Germinal center (tissue), 1 donor: Measurements from ENCODE around the gene LCN10.
"Not testable (repeated sequence)": the region's sequence is repeated elsewhere in the genome, so short reads cannot be mapped to it uniquely, and the experiment has no call there.

Experiments used
- DNase-seq: peaks from one replicate; pipeline ENCODE4 v3.0.0; 2012; ENCODE audit warnings: mixed read lengths, low spot score

Gene LCN10

DNA sequence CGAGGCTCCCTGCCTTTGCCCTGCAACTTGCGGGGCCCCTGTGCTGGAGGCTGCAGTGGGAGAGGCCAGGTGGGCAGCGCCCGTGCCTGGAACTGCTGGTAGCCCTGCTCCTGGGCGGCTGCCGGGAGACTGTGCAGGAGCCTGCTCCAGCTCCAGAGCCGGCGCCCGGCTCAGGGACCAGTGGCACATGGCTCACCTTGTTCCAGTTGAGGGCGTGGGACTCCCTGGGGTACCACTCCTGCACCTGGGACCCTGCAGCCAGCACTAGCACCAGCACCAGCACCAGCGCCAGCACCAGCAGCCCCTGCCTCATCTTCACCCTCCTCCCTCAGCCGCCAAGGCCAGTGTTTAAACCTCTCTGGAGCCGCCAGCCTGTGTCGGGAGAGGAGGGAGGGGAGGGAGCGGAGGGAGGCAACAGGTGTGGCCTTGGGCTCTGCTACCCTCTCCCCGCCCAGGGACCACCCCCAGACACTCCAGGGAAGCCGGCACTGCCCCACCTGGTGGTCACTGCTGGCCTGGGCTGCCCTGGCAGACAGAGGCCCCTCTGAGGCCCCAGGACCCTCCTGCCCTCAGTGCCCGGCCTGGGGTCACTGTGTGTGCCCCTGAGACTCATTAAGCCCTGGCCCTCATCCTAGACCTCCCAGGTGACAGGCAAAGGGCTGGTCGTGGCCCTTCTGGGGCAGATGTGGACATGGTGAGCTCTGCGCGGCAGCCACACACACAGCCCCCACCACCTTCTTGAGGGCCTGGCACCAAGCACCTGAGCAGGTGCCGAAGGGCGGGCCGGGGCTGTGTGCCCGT is at the start of gene LCN10:
LCN10 (minus strand) TSS at position 350 of the 801 bp plus-strand sequence; CDS start at position 313, 37 bp downstream.
- DNase-seq = no peak

DNA sequence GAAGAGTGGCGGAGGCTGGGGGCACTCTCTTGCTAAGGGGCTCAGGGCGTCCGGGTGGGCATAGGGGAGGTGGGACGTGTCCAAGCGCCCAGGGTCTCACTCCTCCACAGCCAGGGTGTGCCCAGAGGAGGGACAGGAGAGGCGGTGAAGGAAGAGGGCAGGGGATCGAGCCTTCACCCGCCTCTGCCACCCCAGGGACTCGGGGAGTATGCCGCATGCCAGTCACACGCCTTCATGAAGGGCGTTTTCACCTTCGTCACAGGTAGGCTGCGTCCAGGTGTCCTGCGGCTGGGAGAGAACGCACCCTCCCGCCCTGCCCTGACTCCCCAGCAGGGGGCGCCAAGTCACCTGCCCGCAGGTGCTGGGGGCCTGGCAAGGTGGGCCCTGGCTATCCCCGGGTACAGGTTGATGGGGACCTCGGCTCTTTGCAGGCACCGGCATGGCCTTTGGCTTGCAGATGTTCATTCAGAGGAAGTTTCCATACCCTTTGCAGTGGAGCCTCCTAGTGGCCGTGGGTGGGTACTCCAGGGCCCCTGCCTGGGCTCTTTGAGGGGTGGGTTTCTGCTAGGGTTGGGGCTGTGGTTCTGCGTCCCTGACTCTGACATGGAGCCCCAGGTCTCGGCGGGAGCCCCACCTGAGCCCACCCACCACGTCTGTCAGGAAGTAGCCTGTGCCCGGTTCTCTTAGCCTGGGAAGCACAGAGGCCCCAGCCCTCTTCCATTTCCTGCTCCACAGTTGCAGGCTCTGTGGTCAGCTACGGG is 49.0 kb upstream of the LCN10 start:
- DNase-seq = peak; percentile 64

DNA sequence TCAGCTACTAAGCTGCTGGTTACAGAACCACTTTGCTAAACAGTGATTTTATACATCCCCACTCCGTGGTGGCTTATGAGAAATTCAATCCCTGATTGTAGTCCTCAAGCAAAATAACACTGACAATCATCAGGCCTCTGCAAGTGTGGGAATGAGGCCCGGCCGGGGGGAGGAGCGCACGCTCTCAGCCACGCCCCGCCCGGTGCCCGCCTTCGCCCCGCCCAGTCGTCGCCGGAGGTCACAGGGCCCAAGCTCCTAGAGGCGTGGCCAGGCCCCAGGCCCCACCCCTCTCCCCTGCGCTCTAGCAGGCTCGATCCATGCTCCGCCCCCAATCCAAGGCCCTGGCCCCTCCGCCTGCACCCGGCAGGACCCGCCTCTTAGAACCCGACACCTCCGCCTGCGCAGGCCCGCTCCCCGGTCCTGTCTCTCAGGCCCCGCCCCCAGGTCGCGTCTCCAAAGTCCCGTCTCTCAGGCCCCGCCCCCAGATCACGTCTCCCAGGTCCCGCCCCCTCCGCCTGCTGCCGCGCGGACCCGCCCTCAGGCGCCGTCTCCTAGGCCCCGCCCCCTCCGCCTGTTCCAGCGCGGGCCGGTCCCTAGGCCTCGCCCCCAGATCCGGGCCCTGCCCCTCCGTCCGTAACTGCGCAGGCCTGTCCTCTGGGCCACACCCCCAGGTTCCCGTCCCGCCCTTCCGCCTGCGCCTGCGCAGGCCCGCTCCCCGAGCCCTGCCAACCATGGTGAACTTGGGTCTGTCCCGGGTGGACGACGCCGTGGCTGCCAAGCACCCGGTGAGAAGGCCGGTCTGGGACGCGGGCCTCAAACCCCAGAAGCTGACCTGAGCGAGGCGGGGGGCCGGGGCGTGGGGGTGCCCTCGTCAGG is 48.1 kb upstream of the LCN10 start, which contains the start of gene TMEM141:
TMEM141 (plus strand) TSS at position 705 of the 876 bp plus-strand sequence; CDS start at position 732, 27 bp downstream.
- peak; percentile 98 for DNase-seq

DNA sequence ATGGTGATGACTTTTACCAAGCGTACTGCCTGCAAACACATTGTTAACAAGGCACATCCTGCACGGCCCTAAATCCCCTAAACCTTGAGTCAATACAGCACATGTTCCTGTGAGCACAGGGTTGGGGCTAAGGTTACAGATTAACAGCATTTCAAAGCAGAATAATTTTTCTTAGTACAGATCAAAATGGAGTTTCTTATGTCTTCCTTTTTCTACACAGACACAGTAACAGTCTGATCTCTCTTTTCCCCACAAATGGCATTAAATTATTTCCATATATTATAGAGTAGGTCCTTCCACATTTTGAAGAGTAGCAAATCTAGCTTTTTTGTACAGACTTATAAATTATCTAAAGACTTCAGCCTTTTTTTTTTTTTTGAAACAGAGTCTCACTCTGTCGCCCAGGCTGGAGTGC is 46.8 kb upstream of the LCN10 start:
- no peak for DNase-seq

DNA sequence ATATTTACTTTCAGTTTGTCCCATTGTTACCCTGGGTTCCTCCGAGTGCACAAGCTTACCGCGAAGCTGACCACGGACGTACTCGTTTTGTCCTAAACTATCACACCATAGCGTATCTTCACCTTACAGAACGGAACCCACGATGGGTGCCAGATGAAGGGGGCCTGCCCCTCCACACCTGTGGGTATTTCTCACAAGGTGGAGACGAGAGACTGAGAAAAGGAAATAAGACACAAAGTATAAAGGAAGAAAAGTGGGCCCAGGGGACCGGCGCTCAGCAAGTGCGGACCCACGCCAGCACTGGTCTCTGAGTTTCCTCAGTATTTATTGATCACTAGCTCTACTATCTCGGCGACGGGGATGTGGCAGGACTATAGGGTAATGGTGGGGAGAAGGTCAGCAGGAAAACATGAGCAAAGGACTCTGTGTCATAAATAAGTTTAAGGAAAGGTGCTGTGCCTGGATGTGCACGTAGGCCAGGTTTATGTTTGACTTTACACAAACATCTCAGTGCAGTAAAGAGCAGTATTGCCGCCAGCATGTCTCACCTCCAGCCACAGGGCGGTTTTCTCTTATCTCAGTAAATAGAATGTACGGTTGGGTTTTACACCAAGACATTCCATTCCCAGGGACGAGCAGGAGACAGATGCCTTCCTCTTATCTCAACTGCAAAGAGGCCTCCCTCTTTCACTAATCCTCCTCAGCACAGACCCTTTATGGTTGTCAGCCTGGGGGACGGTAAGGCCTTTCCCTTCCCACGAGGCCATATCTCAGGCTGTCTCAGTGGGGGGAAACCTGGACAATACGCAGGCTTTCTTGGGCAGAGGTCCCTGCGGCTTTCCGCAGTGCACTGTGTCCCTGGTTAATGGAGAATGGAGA is 46.1 kb upstream of the LCN10 start:
- DNase-seq = not testable (repeated sequence)

DNA sequence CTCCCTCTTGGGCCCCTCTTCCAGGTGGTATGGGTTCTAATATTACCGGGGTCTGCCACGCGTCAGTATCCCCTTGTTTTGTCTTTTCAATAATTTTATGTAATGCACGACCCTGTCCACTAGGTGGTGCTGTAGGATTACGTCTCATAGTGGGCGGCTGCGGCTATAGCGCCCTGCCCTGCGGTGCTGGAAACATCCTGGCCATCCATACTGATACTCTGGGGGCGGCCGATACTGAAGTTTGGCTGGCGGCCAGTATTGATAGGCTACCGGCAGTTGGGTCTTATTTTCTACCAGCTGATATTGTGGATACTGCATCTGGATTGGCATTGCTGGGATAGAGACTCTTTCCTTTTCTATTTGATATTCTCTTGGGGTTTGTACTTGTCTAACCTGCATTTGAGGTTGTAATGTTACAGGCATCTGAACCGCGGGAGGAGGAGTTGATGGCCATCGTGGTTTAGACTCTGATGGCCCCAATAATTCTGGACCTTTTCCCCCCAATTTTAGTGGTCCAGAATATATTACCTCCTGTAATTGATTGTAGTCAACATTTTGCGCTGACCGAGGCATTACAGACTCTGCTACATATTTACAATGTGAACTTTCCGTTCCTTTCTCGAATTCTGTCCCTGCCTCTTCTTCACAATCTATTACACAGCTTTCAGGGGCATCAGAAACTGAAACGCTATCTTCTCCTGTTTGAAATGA is 45.1 kb upstream of the LCN10 start:
- peak; percentile 67 for DNase-seq

DNA sequence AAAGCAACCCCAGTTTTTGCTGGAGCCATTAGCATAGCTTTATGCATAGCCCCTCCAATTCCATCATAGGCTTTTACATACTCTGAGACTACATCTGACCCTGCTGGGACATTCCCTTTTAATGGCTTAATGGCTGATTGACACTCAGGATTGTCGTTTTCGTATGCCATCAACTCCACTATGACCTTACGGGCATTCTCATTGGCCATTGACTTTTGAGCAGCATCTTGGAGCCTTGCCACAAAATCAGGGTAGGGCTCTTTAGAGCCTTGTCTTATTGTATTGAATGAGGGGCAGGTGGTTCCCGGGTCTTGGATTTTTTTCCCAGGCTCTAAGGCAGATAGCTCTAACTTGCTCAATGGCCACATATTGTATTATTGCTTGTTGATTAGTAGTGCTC is 44.2 kb upstream of the LCN10 start:
- not testable (repeated sequence) for DNase-seq

DNA sequence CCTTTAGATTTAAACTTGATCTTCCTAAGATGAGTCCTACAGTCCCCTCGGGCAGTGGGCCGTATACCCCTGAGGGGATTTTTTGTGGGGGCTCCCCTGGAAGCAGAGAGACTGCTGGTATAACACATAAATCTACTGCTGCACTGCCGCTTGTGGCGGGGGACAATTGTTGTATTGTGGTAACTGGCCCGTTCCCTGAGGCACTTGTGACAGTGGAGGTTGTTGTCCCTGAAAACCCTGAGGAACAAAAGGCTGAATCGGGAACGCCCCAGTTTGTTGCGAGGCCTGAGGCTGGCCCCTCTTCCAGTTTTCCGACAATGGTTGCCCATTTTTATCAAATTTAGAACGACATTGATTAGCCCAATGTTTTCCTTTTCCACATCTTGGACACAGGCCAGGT is 43.7 kb upstream of the LCN10 start:
- no peak for DNase-seq

DNA sequence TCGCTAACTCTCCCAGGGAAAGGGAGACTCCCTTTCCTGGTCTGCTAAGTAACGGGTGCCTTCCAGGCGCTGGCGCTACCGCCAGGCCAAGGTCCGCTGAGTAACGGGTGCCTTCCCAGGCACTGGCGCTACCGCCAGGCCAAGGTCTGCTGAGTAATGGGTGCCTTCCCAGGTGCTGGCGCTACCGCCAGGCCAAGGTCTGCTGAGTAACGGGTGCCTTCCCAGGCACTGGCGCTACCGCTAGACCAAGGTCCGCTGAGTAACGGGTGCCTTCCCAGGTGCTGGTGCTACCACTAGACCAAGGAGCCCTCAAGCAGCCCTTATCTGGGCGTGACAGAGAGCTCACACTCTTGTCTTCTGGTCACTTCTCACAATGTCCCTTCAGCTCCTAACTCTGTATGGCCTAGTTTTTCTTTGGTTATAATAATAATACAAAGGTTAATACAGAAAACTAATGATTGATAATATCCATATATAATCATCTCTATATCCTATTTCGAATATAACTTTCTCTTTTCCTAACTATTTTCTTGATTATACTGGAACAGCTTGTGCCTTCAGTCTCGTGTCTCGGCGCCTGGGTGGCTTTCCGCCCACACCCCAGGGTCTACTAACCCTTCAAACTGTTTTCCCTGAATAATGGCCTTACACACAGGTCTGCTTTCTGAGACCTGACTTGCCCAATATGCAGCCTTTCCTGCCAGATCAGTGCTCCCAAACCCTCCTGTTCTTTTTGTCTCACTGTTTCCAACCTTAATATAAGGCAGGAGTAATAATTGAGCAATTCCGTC is 43.0 kb upstream of the LCN10 start:
- DNase-seq = not testable (repeated sequence)

DNA sequence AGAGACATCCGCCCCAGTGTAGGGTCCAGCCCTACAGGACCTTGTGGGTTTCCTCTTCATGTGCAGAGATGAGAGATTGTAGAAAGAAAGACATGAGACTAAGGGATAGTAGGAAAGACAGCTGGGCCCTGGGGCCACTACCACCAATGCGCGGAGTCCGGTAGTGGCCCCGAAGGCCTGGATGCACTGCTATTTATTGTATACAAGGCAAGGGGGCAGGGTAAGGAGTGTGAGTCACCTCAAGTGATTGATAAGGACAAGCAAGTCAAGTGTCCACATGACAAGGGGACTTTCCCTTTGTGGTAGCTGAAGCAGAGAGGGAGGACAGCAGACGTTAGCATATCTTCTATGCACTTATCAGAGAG is 42.2 kb upstream of the LCN10 start:
- DNase-seq = no peak

DNA sequence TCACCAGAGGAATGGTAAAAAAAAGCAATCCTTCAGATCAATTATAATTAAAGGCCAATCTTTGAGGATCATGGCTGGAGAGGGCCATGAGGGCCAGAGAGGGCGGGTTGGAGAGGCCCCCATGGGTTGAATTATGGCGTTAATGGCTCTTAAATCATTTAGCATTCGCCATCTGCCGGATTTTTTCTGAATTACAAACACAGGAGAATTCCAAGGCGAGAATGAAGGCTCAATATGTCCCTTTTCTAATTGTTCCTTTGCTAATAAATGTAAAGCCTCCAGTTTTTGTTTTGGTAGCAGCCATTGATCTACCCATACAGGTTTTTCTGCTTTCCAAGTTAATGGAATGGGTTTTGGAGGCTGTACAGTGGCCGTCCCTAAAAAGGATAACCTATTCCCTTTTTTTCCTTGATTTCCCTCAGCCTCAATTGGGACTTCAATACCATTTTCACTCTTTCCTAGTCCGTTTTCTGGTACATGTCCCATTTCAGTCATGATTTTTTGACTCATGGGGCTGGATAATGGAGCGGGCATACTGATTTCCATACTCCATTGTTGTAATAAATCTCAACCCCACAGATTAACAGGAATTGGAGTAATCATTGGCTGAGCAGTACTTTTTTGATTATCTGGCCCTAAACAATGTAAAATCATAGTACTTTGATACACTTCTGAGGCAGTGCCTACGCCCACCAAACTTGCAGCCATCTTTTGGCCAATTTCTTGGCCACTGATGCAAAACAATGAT is 41.7 kb upstream of the LCN10 start:
- no peak for DNase-seq

DNA sequence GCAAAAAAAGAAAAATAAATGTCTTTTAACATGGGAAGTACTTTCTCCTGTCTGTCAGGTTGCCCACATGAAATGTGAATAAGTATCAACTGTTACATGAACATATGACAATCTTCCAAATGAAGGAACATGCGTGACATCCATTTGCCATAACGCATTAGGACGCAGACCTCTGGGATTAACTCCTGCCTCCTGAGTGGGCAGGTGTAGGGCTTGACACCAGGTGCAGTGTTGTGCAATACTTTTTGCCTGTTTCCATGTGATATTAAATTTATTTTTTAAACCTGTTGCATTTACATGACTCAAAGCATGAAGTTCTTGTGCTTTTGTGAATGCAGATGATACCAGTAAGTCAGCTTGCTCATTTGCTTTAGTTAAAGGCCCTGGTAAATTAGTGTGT is 39.7 kb upstream of the LCN10 start:
- DNase-seq = no peak

DNA sequence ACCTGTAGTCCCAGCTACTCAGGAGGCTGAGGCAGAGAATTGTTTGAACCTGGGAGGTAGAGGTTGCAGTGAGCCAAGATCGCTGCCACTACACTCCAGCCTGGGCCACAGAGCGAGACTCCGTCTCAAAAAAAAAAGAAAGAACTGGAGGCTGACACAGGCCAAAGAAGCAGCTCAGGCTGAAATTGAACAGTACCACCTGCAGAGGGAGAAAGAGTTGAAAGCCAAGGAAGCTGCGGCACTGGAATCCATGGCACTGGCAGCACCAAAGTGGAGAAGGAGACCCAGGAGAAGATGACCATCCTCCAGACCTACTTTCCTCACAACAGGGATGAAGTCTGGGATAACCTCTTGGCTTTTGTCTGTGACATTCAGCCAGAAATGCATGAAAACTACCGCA is 37.1 kb upstream of the LCN10 start:
- DNase-seq = no peak

DNA sequence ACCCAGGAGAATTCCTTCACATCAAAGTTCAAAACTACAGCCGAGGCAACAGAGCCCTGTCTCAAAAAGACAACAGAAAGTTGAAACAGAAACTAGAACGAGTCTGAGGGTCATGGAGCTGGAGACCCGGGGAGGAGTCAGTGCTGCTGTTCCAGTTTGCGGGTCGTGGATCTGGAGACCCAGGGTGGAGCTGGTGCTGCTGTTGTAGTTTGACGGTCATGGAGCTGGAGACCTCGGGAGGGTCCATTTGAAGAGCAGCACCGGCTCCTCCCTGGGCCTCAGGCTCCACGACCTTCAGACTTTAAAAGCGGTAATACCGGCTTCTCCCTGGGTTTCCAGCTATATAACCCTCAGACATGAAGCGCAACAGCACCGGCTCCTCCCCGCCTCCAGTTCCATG is 34.6 kb upstream of the LCN10 start:
- no peak for DNase-seq

DNA sequence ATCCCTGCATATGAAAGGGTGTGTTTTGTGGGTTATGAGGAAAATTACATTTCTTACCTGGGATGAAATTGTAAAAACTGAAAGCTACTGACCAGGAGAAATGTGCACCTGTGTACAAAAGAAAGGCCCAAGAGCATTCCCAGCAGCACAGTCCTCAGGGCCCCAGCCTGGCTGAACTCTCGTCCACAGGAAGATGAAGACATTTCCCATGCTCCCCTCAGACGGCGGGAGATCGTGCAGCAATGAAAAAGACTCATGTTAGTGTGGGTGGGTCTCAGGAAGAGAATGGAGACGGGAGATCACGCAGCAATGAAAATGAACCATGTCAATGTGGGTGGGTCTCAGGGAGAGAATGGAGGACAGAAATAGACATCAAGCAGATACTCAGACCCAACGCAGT is 34.2 kb upstream of the LCN10 start:
- no peak for DNase-seq

DNA sequence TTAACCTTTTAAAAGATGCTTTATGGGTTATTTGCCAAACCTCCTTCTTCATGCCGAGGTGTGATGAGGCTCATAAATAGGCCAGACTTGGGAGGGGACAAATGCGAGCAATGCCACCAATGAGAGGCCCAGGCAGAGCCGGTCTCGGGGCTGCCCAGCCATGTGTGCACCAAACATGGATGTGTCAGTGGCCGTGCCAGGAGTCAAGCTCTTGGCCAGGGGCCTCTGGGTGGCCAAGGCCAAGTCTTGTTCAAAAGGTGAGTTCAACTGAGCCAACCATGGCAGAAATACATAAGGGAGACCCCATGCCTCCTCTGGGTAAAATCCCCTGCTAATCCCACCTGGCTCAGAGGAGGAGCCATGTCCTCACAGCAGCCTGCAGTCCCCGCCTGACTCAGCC is 32.5 kb upstream of the LCN10 start:
- no peak for DNase-seq

DNA sequence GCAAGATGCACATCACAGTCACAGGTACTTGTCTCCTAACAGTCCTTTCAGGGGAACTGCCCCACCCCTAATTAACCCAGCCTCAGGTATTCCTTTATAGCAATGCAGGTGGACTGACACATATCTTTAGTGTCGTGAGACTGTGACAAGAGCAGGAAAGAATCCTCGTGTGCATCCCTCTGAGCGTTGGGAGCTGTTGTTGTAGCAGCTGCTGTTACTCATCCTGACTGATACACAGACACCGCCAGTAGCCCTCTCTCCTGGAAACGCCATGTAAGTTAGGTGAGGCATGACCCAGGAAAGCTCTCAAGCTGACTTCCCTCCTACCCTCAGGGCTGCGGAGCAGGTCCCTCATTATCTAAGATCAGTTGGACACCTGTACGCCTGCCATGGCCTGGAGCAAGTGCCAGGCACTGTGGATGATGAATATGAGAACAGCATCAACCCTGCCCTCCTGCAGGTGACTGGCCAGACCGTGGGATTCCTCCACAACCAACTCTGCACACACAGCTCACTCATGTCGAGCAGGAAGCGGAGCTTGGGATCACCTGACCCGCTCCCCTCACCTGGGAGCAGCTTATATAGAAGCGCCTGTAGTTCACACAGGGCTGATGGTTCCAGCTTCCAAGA is 31.8 kb upstream of the LCN10 start:
- no peak for DNase-seq

DNA sequence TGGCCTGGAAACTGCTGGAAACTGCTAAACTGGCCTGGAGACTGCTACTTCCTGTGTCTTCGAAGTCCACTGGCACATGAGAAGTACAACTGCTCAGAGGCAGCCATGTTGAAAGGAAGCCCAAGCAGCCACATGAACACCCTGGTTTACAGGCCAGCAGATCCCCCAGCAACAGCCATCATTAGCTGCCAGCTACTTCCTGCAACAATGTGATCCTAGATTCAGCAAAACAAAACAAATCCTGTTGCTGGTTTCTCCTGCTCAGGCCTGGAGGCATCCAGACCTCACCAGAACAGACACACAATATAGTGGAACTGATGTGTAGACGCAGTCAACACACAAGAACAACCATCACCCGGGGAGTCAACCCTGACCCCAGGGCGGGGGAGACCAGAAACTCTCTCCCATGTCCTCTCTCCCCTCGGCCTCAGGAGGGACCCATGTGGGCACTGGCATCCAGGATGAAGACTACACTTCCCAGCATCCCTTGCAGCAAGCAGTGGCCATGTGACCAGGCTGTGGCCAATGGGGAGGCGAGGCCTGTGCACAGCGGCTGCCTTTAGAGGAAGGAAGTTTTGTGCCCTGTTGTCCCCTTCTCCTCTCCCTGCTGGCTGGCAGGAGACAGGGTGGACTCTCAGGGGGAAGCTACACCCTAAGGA is 30.8 kb upstream of the LCN10 start:
- DNase-seq = peak; percentile 73
